Hindlimb muscle (tissue), 1 donor: ENCODE results near the gene KMT2C. TPM values are rescaled to one million over a fixed set of nuclear protein-coding genes. Genes with fewer than 3 reads are reported as not detected.
"Not testable (repeated sequence)": the region's sequence is repeated elsewhere in the genome, so short reads cannot be mapped to it uniquely, and the experiment has no call there.

ENCODE experiments used
- DNase-seq: peaks from one replicate; pipeline ENCODE4 v3.0.0-alpha.2; 2013
- polyA plus RNA-seq: library from polyadenylated mRNA; unstranded; fragments of 120-200 nt; gene quantifications from one replicate; pipeline ENCODE4 v1.2.1, GENCODE V29; 2013; ENCODE audit not compliant: insufficient read length

The KMT2C gene
- polyA plus RNA-seq, 1 donor, result 44.4 TPM

- not testable (repeated sequence) for DNase-seq
Observed at GRCh38 chr7:152299542-152300143, 136.2 kb downstream of the KMT2C start.

- DNase-seq, result no peak
Observed at GRCh38 chr7:152292897-152293296, 142.9 kb downstream of the KMT2C start.

GRCh38 chr7:152286972-152287371 lies 148.8 kb downstream of the KMT2C start:
- DNase-seq, result not testable (repeated sequence)

- DNase-seq, result not testable (repeated sequence)
Observed at GRCh38 chr7:152286219-152286618, 149.6 kb downstream of the KMT2C start.

GRCh38 chr7:152284998-152285397 lies 150.8 kb downstream of the KMT2C start:
- not testable (repeated sequence) for DNase-seq

GRCh38 chr7:152277687-152278086 lies 158.1 kb downstream of the KMT2C start:
- not testable (repeated sequence) for DNase-seq

GRCh38 chr7:152270427-152270826 lies 165.4 kb downstream of the KMT2C start:
- not testable (repeated sequence) for DNase-seq

- DNase-seq, result not testable (repeated sequence)
Observed at GRCh38 chr7:152266859-152267258, 168.9 kb downstream of the KMT2C start.

- DNase-seq, result not testable (repeated sequence)
Observed at GRCh38 chr7:152264915-152265314, 170.9 kb downstream of the KMT2C start.

GRCh38 chr7:152262146-152262545 lies 173.7 kb downstream of the KMT2C start:
- DNase-seq, result not testable (repeated sequence)

- DNase-seq, result not testable (repeated sequence)
Observed at GRCh38 chr7:152259645-152260044, 176.2 kb downstream of the KMT2C start.

GRCh38 chr7:152247851-152248250 lies 188.0 kb downstream of the KMT2C start:
- DNase-seq, result not testable (repeated sequence)

GRCh38 chr7:152245417-152245816 lies 190.4 kb downstream of the KMT2C start:
- not testable (repeated sequence) for DNase-seq

- DNase-seq, result not testable (repeated sequence)
Observed at GRCh38 chr7:152243464-152243863, 192.3 kb downstream of the KMT2C start.

GRCh38 chr7:152241301-152241700 lies 194.5 kb downstream of the KMT2C start:
- DNase-seq, result not testable (repeated sequence)

GRCh38 chr7:152236306-152236705 lies 199.5 kb downstream of the KMT2C start:
- not testable (repeated sequence) for DNase-seq

- DNase-seq, result not testable (repeated sequence)
Observed at GRCh38 chr7:152234421-152234820, 201.4 kb downstream of the KMT2C start.

- no peak for DNase-seq
Observed at GRCh38 chr7:152231089-152231488, 204.7 kb downstream of the KMT2C start.

GRCh38 chr7:152219556-152219955 lies 216.2 kb downstream of the KMT2C start:
- not testable (repeated sequence) for DNase-seq

- not testable (repeated sequence) for DNase-seq
Observed at GRCh38 chr7:152208766-152209165, 227.0 kb downstream of the KMT2C start.

GRCh38 chr7:152204417-152204816 lies 231.4 kb downstream of the KMT2C start:
- DNase-seq, result not testable (repeated sequence)

- no peak for DNase-seq
Observed at GRCh38 chr7:152203095-152203494, 232.7 kb downstream of the KMT2C start.

- DNase-seq, result no peak
Observed at GRCh38 chr7:152202056-152202455, 233.7 kb downstream of the KMT2C start.

GRCh38 chr7:152200395-152200794 lies 235.4 kb downstream of the KMT2C start:
- DNase-seq, result no peak

GRCh38 chr7:152196391-152196790 lies 239.4 kb downstream of the KMT2C start:
- no peak for DNase-seq
